HG03159 (cell line): ENCODE data around the gene DDX46.
"Not testable (repeated sequence)": the region's sequence is repeated elsewhere in the genome, so short reads cannot be mapped to it uniquely, and the experiment has no call there.

ENCODE experiments used
- ATAC-seq: cut with Tn5 transposase; IDR thresholded peaks from one replicate; pipeline ENCODE4 v1.9.1; 2021; ENCODE audit warnings: mild to moderate bottlenecking, moderate library complexity; ENCODE audit not compliant: unreplicated experiment

DDX46 gene

DNA sequence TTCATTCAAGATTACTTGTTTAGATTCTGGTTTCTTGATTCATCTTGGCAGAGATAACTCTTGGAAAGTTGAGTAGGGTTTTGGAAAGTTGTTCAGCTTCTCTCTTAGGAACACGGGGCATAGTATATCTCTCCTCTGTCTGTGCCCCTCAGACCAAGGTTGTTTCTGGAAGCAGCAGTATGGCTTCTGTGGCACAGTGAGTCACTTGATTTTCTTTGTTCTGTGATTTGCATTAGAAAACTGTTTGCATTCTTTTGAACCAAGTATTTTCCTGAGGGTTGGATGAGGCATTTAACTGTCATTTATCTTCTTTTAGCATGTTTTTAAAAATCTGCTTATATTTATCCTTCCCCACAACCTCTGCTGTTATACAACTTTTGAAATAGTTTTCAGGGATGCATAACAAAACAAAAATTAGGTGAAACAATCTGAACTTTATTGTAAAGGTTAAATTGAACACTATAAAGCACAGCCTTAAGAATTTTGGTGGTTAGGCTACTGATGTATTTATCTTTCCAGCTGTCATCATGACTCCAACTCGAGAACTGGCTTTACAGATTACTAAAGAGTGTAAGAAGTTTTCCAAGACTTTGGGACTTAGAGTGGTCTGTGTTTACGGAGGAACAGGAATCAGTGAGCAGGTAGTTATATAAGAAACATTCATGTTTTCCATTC, 26.5 kb downstream of the DDX46 start:
- ATAC-seq: no peak

DNA sequence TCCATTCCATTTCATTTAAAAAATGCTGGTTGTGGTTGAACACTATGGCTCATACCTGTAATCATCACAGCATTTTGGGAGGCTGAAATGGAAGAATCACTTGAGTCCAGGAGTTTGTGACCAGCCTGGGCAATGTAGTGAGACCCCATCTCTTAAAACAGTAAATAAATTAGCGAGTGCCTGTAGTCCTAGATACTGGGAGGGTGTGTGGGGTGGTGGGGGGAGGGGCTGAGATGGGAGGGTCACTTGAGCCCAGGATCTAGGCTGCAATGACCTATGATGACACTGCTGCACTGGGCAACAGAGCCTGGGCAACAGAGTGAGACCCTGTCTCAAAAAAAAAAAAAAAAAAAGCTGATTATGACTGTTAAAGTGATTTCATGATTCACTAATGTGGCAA, 29.1 kb downstream of the DDX46 start:
- ATAC-seq: no peak

DNA sequence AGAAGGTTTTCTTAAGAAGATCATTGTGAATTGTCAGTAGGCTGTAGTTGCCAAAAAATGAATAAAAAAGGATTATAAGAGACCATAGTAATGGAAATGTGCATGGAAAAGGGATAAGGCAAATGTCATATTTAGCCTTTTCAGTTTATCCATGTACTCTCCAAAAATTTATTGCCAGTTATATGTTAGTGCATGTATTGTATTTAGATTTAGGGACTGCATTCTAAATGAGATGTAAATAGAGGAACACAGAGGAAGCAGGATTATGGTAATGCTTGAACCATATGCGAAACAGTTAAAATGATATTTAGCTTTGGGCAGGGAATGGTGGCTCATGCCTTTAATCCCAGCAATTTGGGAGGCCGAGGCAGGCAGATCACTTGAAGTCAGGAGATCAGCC, 33.0 kb downstream of the DDX46 start:
- ATAC-seq: no peak

DNA sequence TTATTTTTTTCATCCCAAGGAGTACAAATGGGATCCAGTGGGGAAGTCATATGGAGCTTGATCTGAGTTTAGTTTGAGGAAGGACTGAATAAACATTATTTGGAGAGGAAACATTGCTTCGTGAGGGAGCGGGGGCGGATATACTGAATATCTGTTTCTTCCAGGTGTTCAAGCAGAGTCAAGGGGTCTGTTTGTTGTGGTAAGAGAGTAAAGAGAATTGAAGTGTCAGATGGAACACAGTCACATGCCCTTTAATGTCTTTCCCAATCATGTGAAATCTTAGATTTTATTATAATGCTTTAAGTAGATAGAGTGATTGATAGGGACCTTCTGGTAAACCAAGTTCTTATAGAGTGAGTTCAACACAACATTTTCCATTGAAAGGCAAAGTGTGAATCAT, 33.7 kb downstream of the DDX46 start:
- no peak for ATAC-seq

DNA sequence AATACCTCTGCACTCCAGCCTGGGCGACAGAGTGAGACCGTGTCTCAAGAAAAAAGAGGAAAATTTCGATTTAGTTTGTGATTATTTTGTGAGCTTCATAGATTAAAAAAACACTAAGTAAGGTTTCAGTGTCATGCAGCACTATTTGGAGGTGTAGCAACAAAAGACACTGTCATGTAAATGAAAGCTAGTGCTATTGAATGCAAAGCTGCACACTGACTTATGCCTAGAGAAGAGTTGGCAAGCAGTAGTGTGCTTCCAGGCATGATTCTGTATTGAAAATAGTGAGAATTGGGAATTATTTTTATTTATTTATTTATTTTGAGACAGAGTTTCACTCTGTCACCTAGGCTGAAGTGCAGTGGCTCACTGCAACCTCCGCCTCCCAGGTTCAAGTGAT, 34.5 kb downstream of the DDX46 start:
- no peak for ATAC-seq

DNA sequence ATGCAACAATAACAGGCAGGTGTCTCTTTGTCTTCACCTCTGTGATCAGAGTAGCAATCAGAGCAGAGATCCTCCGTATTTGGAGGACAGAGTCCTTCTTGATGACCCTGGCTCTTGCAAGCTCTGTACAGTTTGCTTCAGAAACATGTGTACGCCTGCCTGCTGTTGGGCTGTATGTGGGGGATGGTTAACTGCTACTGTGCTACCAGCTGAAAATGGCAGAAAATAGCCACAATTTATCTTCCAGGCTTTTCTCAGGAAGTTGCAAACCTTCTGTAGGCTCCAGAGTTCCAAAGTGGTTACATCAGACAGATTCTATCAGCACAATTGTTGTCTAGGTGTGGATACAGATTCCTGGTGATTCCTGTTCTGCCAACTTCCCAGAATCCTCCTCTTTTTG, 35.5 kb downstream of the DDX46 start:
- no peak for ATAC-seq

DNA sequence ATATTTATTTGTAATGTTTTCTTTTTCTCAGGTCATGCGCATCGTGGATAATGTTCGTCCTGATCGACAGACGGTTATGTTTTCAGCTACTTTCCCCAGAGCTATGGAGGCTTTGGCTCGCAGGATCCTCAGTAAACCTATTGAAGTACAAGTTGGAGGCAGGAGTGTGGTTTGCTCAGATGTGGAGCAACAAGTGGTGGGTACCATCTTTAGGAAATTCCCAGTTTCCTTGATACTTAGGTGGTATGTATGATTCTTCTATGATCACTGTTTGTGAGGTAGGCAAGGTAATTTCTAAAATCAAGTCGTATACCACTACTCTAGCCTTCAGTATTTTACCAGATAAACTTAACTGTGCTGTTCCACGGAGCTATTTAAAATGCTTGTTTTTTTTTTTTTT, 36.2 kb downstream of the DDX46 start:
- ATAC-seq: no peak

DNA sequence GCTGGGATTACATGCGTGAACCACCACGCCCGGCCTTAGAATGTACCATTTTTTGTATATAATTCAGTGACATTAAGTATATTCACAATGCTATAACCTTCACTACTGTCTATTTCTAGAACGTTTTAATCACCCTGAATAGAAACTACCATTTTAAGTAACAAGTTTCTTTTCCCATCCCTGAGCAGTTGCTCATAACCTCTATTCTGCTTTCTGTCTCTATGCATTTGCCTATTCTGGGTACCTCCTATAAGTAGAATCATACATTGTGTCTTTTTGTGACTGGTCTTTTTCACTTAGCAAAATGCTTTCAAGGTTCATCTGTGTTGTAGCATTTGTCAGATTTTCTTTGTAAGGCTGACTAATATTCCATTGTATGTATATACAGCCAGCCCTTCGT, 39.9 kb downstream of the DDX46 start:
- no peak for ATAC-seq

DNA sequence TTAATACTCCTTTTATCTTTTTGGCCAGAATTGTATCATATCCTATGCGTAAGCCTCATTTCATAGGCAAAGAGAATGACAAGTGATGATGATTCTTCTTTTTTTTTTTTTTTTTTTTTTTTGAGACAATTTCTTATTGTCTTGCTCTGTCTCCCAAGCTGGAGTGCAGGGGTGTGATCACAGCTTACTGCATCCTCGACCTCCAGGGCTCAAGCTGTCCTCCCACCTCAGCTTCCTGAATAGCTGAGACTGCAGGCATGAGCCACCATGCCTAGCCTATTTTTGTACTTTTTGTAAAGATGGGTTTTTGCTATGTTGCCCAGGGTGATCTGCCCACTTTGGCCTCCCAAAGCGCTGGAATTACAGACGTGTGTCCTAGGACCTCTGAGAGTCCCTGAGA, 45.2 kb downstream of the DDX46 start:
- ATAC-seq: no peak

DNA sequence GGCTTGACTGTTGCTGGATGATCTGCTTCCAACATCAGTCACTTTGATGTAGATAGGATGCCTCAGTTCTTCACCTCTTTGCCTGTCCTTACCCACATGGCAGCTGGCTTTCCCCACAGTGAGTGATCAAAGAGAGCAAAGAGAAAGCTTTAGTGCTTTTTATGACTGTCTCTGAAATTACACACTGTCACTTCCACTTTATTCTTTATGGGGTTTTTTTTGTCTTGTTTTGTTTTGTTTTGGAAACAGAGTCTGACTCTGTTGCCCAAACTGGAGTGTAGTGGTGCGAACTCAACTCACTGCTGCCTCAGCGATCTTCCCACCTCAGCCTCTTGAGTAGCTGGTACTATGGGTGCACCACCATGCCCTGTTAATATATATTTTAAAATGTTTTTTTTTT, 54.8 kb downstream of the DDX46 start:
- peak; percentile 61 for ATAC-seq

DNA sequence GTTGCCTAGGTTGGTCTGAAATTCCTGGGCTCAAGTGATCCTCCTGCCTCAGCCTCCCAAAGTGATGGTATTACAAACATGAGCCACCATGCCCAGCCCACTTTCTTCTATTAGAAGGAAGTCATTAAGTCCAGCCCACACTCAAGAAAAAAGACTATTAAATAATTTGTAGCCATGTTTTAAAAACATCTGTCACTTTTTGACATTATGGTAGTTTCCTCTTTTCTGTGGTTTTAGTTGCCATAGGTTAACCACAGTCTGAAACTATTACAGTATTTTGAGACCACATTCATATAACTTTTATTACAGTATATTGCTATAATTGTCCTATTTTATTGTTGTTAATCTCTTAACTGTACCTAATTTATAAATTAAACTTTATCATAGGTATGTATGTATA, 55.2 kb downstream of the DDX46 start:
- ATAC-seq: peak; percentile 56

DNA sequence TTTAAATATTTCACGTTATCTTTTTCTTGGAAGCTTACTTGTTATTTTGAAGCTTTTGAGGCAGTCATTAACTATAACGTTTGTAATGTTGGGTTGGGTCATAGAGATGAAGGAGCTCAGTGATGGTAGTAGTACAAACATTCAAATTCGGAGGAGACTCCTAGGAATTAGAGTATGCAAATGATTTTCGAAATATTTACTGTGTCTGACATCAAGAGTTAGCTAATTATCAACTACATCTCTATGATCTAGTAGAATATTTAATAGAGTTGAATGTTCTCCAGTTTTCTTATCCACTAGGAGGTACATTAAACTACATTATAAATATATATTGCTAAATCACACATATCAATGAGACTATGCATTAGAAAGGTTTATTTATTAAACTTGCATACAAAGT, 58.4 kb downstream of the DDX46 start:
- ATAC-seq: no peak

DNA sequence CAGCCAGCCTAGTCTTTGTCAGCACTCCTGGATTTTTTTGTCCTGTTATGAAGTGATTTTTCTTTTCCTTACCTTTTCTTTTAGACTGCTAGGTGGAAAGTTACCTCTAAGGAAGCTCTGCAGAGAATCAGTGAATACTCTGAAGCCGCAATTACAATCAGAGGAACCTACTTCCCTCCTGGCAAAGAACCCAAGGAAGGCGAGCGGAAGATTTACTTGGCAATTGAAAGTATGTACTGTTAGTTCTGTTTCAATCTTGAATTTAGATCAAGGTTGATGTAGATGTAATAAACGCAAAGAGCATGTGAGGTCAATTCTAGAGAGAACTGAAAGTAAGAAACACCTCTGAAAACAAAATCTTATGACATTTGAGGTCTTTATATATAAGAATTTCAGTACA, 60.2 kb downstream of the DDX46 start:
- ATAC-seq: no peak

DNA sequence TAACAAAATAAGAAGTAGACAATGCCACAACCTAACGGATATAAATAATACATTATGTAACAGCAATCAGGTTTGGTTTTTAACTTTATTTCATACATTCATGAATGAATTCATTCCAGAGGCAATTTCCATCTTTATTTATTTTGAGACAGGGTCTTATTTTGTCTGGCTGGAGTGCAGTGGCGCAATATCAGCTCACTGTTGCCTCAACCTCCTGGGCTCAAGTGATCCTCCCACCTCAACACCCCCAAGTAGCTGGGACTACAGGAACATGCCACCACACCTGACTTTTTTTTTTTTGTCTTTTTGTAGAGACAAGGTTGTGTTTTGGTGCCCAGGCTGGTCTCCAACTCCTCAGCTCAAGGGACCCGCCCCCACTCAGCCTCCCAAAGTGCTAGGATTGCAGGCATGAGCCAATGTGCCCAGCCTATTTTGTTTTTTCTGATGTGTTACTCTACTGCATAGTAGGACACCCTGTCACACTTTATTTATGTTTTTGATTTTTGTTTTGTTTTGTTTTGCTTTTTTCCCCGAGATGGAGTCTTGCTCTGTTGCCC, 60.9 kb downstream of the DDX46 start:
- ATAC-seq: no peak

DNA sequence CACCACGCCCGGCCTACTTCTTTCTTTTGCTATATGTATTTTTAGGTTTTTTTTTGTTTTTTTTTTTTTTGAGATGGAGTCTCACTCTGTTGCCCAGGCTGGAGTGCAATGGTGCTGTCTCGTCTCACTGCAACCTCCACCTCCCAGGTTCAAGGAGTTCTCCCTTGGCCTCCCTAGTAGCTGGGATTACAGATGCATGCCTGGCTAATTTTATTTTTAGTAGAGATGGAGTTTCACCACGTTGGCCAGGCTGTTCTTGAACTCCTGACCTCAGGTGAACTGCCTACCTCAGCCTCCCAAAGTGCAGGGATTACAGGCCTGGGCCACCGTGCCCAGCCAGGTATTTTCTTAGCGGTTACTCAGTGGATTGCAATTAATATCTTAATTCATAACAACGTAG, 63.3 kb downstream of the DDX46 start:
- ATAC-seq: no peak

DNA sequence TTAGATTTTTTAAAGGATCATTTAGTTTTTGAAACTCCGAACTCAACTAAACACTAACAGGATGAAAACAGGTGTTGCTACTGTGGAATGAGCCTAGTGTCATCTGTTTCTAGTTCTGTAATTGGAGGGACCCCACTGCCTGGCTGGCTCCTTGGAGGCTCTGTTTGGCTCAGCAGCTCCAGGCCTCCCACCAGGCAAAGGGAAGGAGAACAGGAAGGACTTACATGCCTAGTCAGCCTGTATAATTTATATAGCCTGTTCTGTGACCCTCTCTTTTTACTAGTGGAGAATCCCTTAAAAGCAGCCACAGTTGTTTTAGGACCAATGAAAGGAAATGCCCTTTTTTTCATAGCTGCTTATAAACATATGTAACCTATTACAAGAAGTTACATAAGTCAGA, 66.1 kb downstream of the DDX46 start:
- ATAC-seq: no peak

DNA sequence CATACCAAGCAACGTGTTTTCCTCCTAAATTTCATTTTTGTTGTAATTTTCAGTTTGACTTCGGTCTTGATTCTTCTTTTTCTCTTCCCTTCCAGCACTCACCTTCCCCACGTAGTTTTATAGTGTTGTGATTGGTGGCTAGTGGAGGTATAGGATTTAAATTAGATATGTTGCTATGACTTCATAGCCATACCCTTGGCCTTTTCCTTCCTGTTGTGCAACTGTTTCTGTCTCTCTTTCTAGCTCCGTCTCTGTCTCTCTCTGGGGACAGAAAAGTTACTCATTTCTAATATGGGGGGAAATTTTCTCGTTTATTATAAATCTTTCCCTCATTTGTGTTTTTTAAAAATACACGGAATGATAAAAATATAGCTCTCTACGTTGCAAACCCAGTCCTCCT, 66.6 kb downstream of the DDX46 start:
- ATAC-seq: no peak

DNA sequence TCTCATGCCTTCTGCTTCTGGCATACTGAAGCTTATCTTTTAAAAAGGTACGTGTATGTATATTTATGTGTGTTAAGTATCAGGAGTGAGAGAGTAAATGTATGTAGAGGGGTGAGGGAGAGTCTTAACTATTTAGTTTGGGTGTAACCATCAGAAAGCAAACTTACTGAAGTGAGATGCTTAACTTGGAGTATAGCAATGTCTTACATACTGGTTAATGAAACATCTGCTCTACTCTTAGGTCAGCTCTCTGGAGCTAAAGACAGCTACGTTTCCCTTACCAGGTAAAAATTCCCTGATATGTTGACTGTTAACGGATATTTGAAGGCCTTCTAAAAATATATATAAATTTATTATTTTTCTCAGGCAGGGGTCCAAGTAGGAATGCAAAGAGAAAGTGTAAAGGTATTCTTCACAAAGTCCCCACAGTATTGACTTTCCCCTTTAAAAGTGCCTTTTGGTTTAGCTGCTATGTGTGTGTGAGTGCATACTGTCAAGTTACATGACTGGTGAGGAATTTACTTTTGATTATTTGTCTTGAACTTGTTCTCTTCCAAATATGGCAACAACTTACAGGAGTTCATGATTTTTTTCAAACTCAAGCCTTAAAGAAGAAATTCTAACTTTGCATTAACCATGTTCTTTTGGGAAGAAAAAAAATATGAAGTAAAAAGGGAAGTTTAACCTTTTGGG, 74.9 kb downstream of the DDX46 start:
- ATAC-seq: no peak

DNA sequence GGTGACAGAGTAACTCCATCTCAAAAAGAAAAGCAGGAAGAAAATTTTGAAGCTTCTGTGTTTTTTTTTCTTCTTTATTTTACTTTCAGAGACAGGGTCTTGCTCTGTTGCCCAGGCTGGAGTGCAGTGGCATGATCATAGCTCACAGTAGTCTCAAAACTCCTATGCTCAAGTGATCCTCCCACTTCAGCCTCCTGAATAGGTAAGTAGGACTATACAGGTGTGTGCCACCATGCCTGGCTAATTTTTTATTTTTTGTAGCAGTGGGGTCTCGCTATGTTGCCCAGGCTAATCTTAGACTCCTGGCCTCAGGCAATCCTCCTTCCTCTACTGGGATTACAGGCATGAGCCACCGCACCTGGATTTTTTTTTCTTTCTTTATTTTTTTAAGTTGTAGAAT, 77.0 kb downstream of the DDX46 start:
- ATAC-seq: no peak

DNA sequence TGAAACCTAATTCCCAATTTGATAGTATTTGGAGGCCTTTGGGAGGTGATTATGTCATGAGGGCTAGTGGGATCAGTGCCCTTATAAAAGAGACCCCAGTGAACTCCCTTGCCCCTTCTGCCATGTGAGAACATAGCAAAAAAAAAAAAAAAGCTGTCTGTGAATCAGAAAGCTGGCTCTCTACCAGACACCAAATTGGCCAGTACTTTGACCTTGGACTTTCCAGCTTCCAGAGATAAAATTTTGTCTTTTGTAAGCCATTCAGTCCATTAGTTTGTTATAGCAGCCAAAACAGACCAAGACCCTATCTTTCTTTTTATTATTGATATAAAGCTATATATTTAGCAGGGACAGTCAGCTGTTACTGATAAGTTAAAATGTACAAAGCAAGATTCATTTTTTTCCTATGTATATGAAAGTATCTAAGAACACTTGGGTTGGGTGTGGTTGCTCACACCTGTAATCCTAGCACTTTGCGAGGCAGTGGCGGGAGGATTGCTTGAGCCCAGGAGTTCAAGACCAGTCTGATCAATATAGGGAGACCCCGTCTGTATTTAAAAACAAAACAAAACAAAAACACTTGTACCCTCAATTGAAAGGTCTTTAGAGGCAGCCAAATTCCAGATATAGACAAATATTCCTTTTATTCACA, 79.1 kb downstream of the DDX46 start:
- no peak for ATAC-seq

DNA sequence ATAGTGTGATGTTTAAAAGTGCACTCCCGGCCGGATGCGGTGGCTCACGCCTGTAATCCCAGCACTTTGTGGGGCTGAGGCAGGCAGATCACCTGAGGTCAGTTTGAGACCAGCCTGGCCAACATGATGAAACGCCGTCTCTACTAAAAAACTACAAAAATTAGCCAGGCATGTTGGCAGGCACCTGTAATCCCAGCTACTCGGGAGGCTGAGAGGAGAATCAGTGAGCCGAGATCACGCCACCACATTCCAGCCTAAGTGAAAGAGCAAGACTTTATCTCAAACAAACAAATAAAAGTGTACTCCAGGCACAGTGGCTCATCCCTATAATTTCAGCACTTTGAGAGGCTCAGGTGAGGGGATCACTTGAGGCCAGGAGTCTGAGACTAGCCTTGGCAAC, 79.8 kb downstream of the DDX46 start:
- ATAC-seq: not testable (repeated sequence)

DNA sequence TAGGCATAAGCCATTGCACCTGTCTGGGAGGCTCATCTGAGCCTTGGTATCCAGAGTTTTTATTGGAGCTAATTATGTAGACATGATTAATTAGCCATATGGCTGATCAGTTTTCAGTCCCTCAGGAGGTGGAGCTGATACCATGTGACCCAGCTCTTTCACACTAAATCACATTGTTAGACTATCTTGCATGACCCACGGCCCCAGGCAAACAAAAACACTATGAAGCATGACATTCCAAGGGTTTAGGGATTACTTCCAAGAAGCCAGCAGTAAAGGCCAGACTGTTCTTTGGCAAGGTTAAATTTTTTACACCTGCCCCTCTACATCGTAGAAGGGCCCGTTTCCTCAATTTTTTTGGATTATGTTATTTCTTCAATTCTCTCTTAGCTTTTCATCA, 82.2 kb downstream of the DDX46 start:
- ATAC-seq: no peak
